NCI-H2227 (cell line): ENCODE data around the gene BAG3.

Source experiments
- DNase-seq: peaks from one replicate; lab custom pipeline; 2025; ENCODE audit not compliant: unreplicated experiment; lab: John Stamatoyannopoulos, UW

BAG3 gene

DNA sequence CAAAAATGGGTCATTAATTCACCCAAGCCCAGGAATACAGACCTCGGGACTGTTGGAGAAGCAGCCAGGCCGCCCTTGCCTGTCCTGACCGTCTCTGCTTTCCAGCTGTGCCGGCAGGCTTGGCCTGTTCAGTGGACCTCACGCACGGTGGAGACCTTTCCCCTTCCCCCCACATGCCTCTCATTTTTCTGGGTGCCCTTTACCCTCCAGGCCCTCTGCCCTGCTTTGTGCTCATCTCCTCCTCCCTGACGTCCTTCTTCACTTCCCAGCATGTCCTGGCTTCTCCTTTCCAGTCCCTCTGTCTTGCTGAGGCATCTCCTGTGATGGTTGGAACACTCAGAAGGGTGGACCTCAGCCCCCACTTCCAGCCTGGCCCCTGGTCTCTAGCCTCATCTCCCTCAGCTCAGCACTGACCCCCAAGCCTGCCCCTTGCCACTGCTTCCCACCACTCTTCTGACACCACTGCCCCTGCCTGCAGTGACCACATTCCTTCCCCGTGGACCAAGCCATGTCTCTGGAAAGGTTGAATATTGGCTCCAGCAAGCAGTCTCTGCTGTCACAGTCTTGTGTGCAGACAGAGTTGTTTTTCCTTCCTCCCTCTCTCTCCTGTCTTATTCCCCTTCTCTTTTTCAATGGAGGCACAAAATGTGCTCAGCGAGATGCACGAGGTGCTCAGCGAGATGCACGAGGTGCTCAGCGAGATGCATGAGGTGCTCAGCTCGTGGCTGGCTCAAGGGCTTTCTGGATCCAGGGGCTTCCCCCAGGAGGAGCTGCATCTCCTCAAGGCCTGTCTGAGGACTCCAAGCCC is 14.9 kb downstream of the BAG3 start:
- no peak for DNase-seq

- DNase-seq = no peak
Observed at GRCh38 chr10:119666709-119667004, 15.5 kb downstream of the BAG3 start.

DNA sequence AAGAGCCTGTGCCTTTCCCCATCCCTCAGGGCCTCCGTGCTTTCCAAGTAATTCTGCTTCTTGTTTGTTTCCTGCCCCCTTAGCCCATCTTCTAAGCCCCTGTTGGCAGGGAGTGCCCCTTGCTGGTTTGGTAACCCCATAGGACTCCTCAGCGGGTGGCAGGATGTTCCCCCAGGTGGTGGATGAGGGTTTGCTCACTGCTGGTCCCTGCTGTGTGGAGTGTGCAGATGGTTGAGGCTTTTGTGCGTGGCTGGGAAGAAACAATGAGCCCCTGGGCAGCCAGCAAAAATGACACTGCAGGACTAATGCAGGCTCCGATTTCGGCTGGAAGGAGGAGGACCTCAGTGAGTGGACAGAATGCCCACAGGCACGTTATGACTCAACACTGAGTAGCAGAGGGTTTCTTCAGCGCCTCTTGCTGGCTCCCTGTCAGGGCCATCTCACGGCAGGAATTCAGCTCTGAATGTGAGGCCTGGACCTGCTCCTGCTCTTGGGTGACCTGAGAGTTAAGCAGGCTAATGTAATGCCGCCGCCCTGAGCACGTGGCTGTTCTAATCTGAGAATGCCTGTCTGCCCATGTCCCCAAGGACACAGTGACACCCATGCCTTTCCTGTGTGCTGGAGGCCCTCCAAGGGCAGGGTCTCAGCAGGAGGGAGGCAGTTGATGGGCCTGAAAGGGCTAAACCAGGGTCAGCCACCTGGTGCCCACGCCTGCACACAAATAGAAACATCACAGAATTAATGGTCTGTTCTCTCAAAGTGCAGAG is 16.6 kb downstream of the BAG3 start:
- DNase-seq = peak; percentile 6

DNA sequence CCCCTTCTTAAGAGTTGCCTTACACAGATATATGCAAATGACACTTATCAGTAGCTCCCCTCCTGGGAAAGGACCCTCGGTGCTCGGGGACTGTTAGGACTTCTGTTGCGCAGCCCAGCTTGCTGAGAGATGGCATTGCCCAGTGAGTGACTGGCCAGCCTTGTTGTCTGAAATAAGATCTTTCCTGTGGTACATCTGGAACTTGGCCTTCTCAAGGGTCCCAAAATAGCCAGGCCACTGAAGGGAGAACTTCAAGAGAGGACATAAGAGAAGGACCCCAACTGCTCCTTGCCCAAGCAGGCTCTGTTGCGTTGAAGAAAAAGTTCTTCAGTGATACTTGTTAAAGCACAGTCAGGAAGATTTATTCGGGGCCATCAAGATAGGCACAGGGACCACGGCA is 17.3 kb downstream of the BAG3 start:
- no peak for DNase-seq

DNA sequence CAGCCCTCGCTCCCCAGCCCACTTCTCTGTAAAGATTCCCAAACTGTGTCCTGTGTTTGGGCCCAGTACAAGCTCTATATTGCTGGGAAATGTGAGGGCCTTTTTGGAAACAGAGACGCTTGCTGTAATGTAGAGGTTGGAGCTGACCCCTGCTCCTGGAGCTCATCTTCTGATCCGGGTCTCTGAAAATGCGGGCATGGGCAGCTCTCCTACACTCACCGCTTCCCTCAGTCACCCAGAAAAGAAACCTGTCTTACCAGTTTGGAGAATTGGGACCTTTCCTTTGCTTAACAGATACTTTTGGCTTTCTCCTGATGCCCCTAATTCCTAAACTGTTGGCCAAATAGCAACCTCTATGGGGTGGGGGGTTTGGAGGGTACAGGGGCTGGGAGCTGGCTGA is 18.2 kb downstream of the BAG3 start:
- DNase-seq = no peak

- DNase-seq = no peak
Observed at GRCh38 chr10:119669975-119670640, 18.9 kb downstream of the BAG3 start.

GRCh38 chr10:119670717-119671116 is 19.5 kb downstream of the BAG3 start:
- no peak for DNase-seq

DNA sequence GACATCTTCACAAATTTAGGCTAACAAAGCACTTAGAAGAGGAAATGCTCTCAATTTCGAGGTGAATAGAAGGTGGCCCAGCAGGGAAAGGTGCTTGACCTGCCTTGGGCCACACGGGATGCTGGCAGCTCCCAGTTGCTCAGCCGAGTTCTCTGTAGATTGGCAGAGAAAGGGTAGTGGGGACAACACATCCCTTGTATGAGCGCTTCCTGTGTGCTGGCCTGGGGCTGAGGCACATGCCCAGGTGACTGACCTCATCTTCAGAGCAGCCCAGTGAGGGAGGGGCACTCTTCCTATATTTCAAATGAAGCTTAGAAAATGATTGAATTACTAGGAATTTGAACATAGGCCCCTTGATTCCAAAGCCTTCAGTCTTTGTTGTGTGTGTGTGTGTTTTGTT is 20.2 kb downstream of the BAG3 start:
- DNase-seq = no peak

GRCh38 chr10:119672291-119672690 is 21.1 kb downstream of the BAG3 start:
- DNase-seq = no peak

GRCh38 chr10:119673271-119673670 is 22.1 kb downstream of the BAG3 start:
- DNase-seq = no peak

GRCh38 chr10:119675483-119676170 is 24.4 kb downstream of the BAG3 start:
- no peak for DNase-seq

- DNase-seq = no peak
Observed at GRCh38 chr10:119677126-119677525, 25.9 kb downstream of the BAG3 start.

DNA sequence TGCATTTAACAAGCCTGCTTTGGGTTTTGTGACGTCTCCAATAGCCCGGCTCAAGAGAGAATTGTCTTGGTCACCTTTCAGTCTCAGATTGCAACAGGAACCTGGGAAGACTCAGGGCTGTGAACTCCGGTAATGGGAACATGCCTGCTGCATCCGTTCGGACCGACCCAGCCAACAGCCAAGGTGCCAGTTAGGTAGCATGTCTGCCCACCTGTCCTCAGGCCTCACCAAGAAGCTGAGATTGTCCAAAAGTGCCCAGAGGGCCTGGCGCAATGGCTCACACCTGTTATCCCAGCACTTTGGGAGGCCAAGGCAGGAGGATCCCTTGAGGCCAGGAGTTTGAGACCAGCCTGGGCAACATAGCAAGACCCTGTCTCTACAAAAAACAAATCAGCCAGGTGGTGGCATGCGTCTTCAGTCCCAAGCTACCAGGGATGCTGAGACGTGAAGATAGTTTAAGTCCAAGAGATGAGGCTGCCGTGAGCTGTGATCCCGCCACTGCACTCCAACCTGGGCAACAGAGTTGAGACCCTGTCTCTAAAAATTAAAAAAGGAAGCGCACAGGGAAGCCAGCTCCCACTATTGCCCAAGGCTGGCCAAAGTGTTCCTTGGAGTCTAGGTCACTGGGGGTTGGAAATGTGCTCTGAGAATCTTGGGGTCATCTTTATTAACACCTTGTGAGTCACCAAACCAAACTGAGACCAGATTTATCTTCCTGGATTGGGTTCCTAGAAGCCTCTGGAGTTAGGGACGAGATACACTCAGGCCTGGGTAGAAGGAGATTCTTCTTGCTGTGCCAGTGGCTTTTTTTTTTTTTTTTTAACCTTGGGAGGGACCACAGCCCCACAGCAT is 26.9 kb downstream of the BAG3 start:
- no peak for DNase-seq

GRCh38 chr10:119679480-119679829 is 28.3 kb downstream of the BAG3 start:
- no peak for DNase-seq

DNA sequence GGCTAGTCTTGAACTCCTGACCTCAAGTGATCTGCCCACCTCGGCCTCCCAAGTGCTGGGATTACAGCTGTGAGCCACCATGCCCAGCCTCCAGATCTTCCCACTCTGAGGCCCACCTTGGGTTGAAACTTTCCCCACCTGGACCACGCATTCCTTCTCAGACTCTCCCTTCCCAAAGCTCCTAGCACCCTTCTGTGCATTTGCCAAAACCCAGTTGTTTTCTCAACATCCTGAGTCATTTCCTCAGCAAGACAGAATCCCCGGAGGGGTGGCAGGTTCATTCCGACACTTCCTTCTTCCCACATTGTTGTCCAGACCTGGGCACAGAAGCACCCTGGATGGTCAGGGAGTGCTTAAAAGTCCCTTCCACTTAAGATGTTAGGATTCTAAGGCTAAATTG is 28.9 kb downstream of the BAG3 start:
- DNase-seq = no peak

DNA sequence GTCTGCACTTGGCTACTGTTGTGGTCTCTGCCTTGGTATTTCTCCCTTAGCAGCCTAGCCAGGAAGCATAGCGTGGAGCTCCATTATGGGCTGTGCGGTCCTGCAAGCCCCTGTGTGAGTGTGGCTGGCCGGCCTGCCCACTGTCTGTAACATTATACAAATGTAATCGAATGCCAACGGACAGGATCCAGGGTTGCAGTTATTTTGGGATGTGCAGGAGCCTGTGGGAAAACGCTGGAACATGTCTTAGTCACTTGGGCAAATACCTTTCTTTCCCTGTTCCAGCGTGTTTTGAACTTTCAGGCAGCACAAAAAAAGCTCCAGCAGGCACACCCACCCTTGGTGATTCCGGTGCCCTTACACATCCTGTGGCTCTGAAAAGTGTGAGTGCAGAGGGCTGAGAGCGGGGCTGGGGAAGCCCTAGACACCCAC is 29.5 kb downstream of the BAG3 start:
- DNase-seq = no peak

- peak; percentile 80 for DNase-seq
Observed at GRCh38 chr10:119686465-119687191, 35.4 kb downstream of the BAG3 start.

DNA sequence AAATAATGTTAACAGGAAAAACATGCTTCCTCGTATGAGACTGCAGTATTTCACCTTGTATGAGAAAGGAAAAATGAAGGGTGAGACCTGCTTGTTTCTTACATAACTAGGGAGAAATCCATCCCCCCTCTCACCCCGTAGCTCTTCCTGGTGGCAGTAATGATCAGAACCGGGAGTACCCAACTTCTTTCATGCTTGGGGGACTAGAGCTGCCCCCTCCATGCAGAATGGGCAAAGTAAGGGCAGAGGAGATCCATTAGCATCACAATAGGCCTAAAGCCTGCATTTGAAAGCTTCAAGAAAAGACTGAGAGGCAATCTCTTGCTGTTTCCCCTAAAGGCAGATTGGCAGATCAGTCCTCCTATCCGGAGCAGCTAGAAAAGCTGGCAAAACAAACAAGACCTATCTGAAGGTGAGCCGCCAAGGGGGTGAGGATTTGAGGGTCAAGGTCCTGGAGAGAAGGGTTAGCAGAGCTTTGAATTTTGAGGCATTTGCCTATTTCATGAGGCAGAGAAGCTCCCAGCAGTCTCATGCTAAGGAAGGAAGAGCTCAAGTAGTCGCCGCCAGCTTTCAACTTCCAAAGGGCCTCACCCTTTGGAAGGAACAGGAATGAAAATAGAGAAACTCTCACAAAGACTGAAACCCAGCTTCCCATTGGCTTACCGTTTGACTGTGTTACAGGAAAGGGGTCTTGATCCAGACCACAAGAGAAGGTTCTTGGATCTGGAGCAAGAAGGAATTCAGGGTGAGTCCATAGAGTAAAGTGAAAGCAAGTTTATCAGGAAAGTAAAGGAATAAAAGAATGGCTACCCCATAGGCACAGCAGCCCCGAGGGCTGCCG is 36.2 kb downstream of the BAG3 start:
- peak; percentile 64 for DNase-seq

- no peak for DNase-seq
Observed at GRCh38 chr10:119688033-119688508, 36.9 kb downstream of the BAG3 start.
